H1 (cell line): ENCODE measurements around the gene TNP2.

Experiments used
- BRCA1 ChIP-seq: IDR thresholded peaks from 2 replicates; pipeline ENCODE4 v1.6.1; 2012; ENCODE audit warnings: low read depth, low read length, improper control_type of control experiment
- EZH2 ChIP-seq: fragments of 200-600 bp; sonication (generic); IDR thresholded peaks from 2 replicates; pipeline ENCODE4 v1.7.1; 2012; ENCODE audit warnings: low read depth, mild to moderate bottlenecking, moderate library complexity, low read length, inconsistent platforms; ENCODE audit not compliant: severe bottlenecking
- GTF2F1 ChIP-seq: IDR thresholded peaks from 2 replicates; pipeline ENCODE4 v1.6.1; 2012; ENCODE audit warnings: low read depth, low read length, improper control_type of control experiment, borderline replicate concordance
- HDAC6 ChIP-seq: IDR thresholded peaks from one replicate; pipeline ENCODE4 v1.7.1; 2012; ENCODE audit warnings: low read depth, mild to moderate bottlenecking, inconsistent platforms, low read length, moderate library complexity
- JUN ChIP-seq: IDR thresholded peaks from 2 replicates; pipeline ENCODE4 v1.6.1; 2011; ENCODE audit warnings: low read depth, mild to moderate bottlenecking, improper control_type of control experiment, low read length
- MAX ChIP-seq: IDR thresholded peaks from 2 replicates; pipeline ENCODE4 v1.6.1; 2012; ENCODE audit warnings: inconsistent platforms
- RAD21 ChIP-seq, 2 experiments: IDR thresholded peaks in 1 of 2; conservative IDR thresholded peaks in 1 of 2; 2 replicates each; pipeline ENCODE4 v1.6.1; 2011; ENCODE audit warnings: low read depth in 2 of 2, low read length in 2 of 2, improper control_type of control experiment in 1 of 2, inconsistent platforms in 1 of 2, mild to moderate bottlenecking in 1 of 2, moderate library complexity in 1 of 2
- SP1 ChIP-seq: IDR thresholded peaks from 2 replicates; pipeline ENCODE4 v1.6.1; 2011; ENCODE audit warnings: low read depth, low read length
- YY1 ChIP-seq: IDR thresholded peaks from 2 replicates; pipeline ENCODE4 v1.6.1; 2011; ENCODE audit warnings: low read depth, mild to moderate bottlenecking, low read length
- TF ChIP-seq, protein P1 (sequence below), 3 experiments: IDR thresholded peaks; 1 replicate in 2 of 3; 2 replicates in 1 of 3; pipeline versions ENCODE4 v1.5.1 to v1.6.1; 2011; ENCODE audit warnings: low read length in 3 of 3, mild to moderate bottlenecking in 3 of 3, inconsistent platforms in 2 of 3, low read depth in 1 of 3, moderate library complexity in 1 of 3; ENCODE audit not compliant: insufficient read depth in 1 of 3; ENCODE audit errors: control extremely low read depth in 1 of 3

GRCh38 chr16:11298143-11298900 is 29.2 kb upstream of the TNP2 start:
- TF ChIP-seq JUN: no peak
- no peak for TF ChIP-seq YY1
- TF ChIP-seq GTF2F1: no peak
- no peak for TF ChIP-seq SP1
- no peak for TF ChIP-seq RAD21 (IDR thresholded peaks at IDR 0.05 in 1 of 2, conservative IDR thresholded peaks at IDR 0.05 in 1 of 2; ENCODE audit: low read depth in 2 of 2, low read length in 2 of 2)
- TF ChIP-seq, protein P1, sequence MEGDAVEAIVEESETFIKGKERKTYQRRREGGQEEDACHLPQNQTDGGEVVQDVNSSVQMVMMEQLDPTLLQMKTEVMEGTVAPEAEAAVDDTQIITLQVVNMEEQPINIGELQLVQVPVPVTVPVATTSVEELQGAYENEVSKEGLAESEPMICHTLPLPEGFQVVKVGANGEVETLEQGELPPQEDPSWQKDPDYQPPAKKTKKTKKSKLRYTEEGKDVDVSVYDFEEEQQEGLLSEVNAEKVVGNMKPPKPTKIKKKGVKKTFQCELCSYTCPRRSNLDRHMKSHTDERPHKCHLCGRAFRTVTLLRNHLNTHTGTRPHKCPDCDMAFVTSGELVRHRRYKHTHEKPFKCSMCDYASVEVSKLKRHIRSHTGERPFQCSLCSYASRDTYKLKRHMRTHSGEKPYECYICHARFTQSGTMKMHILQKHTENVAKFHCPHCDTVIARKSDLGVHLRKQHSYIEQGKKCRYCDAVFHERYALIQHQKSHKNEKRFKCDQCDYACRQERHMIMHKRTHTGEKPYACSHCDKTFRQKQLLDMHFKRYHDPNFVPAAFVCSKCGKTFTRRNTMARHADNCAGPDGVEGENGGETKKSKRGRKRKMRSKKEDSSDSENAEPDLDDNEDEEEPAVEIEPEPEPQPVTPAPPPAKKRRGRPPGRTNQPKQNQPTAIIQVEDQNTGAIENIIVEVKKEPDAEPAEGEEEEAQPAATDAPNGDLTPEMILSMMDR (IDR thresholded peaks at IDR 0.05; ENCODE audit: control extremely low read depth in 1 of 3, insufficient read depth in 1 of 3, low read depth in 1 of 3, low read length in 3 of 3): no peak
- TF ChIP-seq EZH2: no peak
- TF ChIP-seq HDAC6: no peak
- no peak for TF ChIP-seq BRCA1
- no peak for TF ChIP-seq MAX
